Neural cell (in vitro differentiated cells): ENCODE measurements around the gene CRYM. TPM values are rescaled to one million over a fixed set of nuclear protein-coding genes. Genes with fewer than 3 reads are reported as not detected.
A peak's percentile ranks its signal among the peaks of the same experiment; 100 is the strongest.

Source experiments
- H2AFZ ChIP-seq: fragments of 200-600, 300-800 bp; sonication (generic), shearing (Covaris generic); 2 replicates; pipeline ENCODE4 v1.6.0; 2014; ENCODE audit warnings: low read depth, mild to moderate bottlenecking, antibody characterized with exemption, low read length, moderate library complexity
- H3F3A ChIP-seq: fragments of 200-600 bp; shearing (Covaris generic); 2 replicates; pipeline ENCODE4 v1.6.1; 2016; ENCODE audit warnings: mild to moderate bottlenecking, moderate library complexity, mixed read lengths, antibody characterized with exemption, low read length; ENCODE audit not compliant: insufficient read depth, poor library complexity, severe bottlenecking
- H3K27ac ChIP-seq: fragments of 200-600, 300-800 bp; sonication (generic), shearing (Covaris generic); 2 replicates; pipeline ENCODE4 v1.5.1; 2014; ENCODE audit warnings: mild to moderate bottlenecking, low read length, moderate library complexity
- H3K27me3 ChIP-seq: fragments of 300-800, 200-600 bp; sonication (generic), shearing (Covaris generic); 2 replicates; pipeline ENCODE4 v1.6.0; 2014; ENCODE audit warnings: mild to moderate bottlenecking, low read depth, low read length, moderate library complexity; ENCODE audit not compliant: insufficient read depth
- H3K36me3 ChIP-seq: fragments of 300-800, 200-600 bp; sonication (generic), shearing (Covaris generic); 2 replicates; pipeline ENCODE4 v1.5.1; 2014; ENCODE audit warnings: mild to moderate bottlenecking, antibody characterized with exemption, low read length, moderate library complexity; ENCODE audit not compliant: insufficient read depth
- H3K4me2 ChIP-seq: fragments of 300-800, 200-600 bp; sonication (generic), shearing (Covaris generic); 2 replicates; pipeline ENCODE4 v1.6.0; 2014; ENCODE audit warnings: mild to moderate bottlenecking, low read length
- H3K4me3 ChIP-seq: fragments of 300-800, 200-600 bp; sonication (generic), shearing (Covaris generic); 2 replicates; pipeline ENCODE4 v1.5.1; 2014; ENCODE audit warnings: mild to moderate bottlenecking, low read length, moderate library complexity
- H3K79me2 ChIP-seq: fragments of 200-600 bp; shearing (Covaris generic); replicated peaks from 2 replicates; pipeline ENCODE4 v1.6.0; 2014; ENCODE audit warnings: mild to moderate bottlenecking, low read length, moderate library complexity; ENCODE audit not compliant: insufficient read depth
- H3K9ac ChIP-seq: fragments of 300-800, 200-600 bp; sonication (generic), shearing (Covaris generic); 2 replicates; pipeline ENCODE4 v1.6.1; 2016; ENCODE audit warnings: mild to moderate bottlenecking, low read length, mixed read lengths
- H3K9me2 ChIP-seq: fragments of 200-600 bp; shearing (Covaris generic); 2 replicates; pipeline ENCODE4 v1.6.1; 2016; ENCODE audit warnings: mild to moderate bottlenecking, low read length, mixed read lengths; ENCODE audit not compliant: insufficient read depth
- H3K9me3 ChIP-seq: fragments of 200-600, 300-800 bp; sonication (generic), shearing (Covaris generic); 2 replicates; pipeline ENCODE4 v1.6.1; 2016; ENCODE audit warnings: mild to moderate bottlenecking, mixed run types, low read length, moderate library complexity, mixed read lengths
- H4K20me1 ChIP-seq: fragments of 200-600 bp; shearing (Covaris generic); 2 replicates; pipeline ENCODE4 v1.6.1; 2016; ENCODE audit warnings: mild to moderate bottlenecking, mixed run types; ENCODE audit not compliant: insufficient read depth
- CTCF ChIP-seq: fragments of 450-650 bp; IDR thresholded peaks from 2 replicates; pipeline ENCODE4 v1.5.1; 2014; ENCODE audit warnings: antibody characterized with exemption, mild to moderate bottlenecking, moderate library complexity; ENCODE audit not compliant: poor library complexity, severe bottlenecking
- EP300 ChIP-seq: fragments of 450-650 bp; conservative IDR thresholded peaks from 2 replicates; pipeline ENCODE4 v1.6.1; 2014; ENCODE audit warnings: antibody characterized with exemption, mild to moderate bottlenecking, moderate library complexity; ENCODE audit not compliant: poor library complexity, severe bottlenecking
- EZH2 ChIP-seq: fragments of 200-600, 300-800 bp; shearing (Covaris generic), sonication (generic); IDR thresholded peaks from 2 replicates; pipeline ENCODE4 v1.6.1; 2014; ENCODE audit warnings: antibody characterized with exemption, low read length, borderline replicate concordance, mild to moderate bottlenecking; ENCODE audit not compliant: insufficient read depth, poor library complexity, severe bottlenecking
- MXI1 ChIP-seq: fragments of 450-650 bp; conservative IDR thresholded peaks from 2 replicates; pipeline ENCODE4 v1.6.1; 2014; ENCODE audit warnings: antibody characterized with exemption, mild to moderate bottlenecking; ENCODE audit not compliant: poor library complexity, severe bottlenecking
- POLR2AphosphoS5 ChIP-seq: IDR thresholded peaks from 2 replicates; pipeline ENCODE4 v1.6.1; 2012
- RAD21 ChIP-seq: fragments of 450-650 bp; conservative IDR thresholded peaks from 2 replicates; pipeline ENCODE4 v1.6.1; 2014; ENCODE audit warnings: antibody characterized with exemption, mild to moderate bottlenecking, moderate library complexity
- REST ChIP-seq: IDR thresholded peaks from 2 replicates; pipeline ENCODE4 v1.6.1; 2012; ENCODE audit warnings: borderline replicate concordance
- SMC3 ChIP-seq: fragments of 450-650 bp; conservative IDR thresholded peaks from 2 replicates; pipeline ENCODE4 v1.6.1; 2014; ENCODE audit warnings: antibody characterized with exemption, mild to moderate bottlenecking, moderate library complexity; ENCODE audit not compliant: poor library complexity
- TAF1 ChIP-seq: IDR thresholded peaks from 2 replicates; pipeline ENCODE4 v1.6.1; 2012; ENCODE audit warnings: low read depth
- polyA plus RNA-seq: library from polyadenylated mRNA; depleted of rRNA; stranded (reverse); fragments of >200 nt; gene quantifications from 2 replicates; pipeline ENCODE4 v1.2.3, GENCODE V29; 2014

CRYM gene
- polyA plus RNA-seq, 1 donor from 2014 or later: 3.8 TPM

DNA sequence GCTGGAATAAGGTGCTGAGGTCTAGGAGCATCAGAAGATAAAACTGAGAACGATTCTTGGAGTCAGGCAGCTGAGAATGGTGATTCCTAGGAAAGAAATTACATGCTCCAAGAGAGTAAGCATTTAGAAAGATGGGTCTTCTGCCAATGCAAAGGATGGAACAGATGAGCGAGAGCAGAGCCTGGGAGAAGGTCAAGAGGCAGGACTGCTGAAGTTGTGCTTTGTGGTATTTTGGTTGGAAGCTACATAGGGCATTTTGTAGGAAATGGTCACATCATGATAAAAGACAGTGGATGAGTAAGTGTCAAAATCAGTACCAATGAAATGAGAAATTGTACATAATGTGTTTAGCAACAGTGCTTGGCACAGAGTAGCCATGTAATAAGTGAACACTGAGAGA lies 1.4 kb upstream of the CRYM start:
- no peak overlapping the region for H2AFZ ChIP-seq
- no peaks in the 10 kb centered on the region for H3F3A ChIP-seq
- H3K4me3 ChIP-seq: no peak overlapping the region
- peaks cover 40% of the 10 kb centered on the region for H3K27me3 ChIP-seq
- no peaks in the 10 kb centered on the region for H3K79me2 ChIP-seq
- no peaks in the 10 kb centered on the region for H3K36me3 ChIP-seq
- no peaks in the 10 kb centered on the region for H3K9me3 ChIP-seq
- H3K9ac ChIP-seq: no peak overlapping the region
- H4K20me1 ChIP-seq: no peaks in the 10 kb centered on the region
- H3K4me2 ChIP-seq: no peak overlapping the region
- no peak overlapping the region for H3K27ac ChIP-seq
- no peak for TF ChIP-seq SMC3
- TF ChIP-seq POLR2AphosphoS5: no peak
- TF ChIP-seq RAD21: no peak
- no peak for TF ChIP-seq MXI1
- TF ChIP-seq CTCF: no peak
- no peak for TF ChIP-seq EP300
- no peak for TF ChIP-seq REST
- no peaks in the 10 kb centered on the region for H3K9me2 ChIP-seq

DNA sequence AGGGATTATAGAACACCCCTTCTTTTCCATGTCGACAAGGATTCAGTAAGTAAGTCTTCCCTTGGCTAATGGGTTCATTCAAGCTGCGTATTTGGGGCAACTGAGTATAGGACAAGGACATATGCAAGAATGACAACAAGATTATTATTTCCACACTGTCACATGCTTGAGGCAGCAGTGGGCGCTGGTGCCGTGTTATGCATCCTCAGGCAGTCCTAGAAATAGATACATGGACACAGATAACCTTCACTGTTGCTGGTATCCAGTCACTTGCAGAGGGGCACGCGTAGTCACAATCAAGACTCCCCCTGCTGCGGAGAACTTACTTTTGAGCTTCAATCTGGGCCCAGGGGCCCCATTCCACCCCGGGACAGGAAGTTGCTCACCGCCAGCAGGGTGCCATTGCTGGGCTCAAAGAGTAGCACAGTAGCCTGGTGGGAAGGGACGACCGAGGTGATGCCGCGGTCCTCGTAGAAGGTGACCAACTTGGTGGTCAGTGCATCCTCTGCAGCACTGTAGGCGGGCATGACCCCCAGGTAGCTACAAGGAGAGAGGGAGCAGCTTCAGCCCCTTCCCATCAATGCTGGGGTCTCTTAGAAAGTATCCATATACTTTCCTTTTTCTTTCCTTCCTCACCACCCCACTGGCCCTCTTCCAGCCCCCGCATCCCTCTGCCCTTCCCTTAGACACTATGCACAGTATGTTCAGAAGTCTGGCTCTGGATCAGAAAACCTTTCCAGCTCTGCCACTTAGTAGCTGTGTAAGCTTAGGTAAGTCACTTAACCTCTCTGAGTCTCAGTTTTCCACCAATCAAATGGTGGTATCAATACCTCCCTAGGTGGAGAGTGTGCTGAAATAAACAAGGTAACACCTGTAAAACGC lies 804 bp downstream of the CRYM start:
- no peaks in the 10 kb centered on the region for H3K9me3 ChIP-seq
- no peaks in the 10 kb centered on the region for H3K36me3 ChIP-seq
- H2AFZ ChIP-seq: no peak overlapping the region
- TF ChIP-seq POLR2AphosphoS5: no peak
- TF ChIP-seq RAD21: no peak
- H3K27ac ChIP-seq: no peak overlapping the region
- H3K27me3 ChIP-seq: peaks cover 28% of the 10 kb centered on the region
- no peaks in the 10 kb centered on the region for H3K79me2 ChIP-seq
- H4K20me1 ChIP-seq: no peaks in the 10 kb centered on the region
- no peak overlapping the region for H3K4me2 ChIP-seq
- no peaks in the 10 kb centered on the region for H3K9me2 ChIP-seq
- no peaks in the 10 kb centered on the region for H3F3A ChIP-seq
- H3K9ac ChIP-seq: no peak overlapping the region
- H3K4me3 ChIP-seq: peak overlapping the region; percentile 68

GRCh38 chr16:21276090-21276489 lies 2.0 kb downstream of the CRYM start:
- Histone ChIP-seq H3K27ac (no peak overlapping the region), H3K4me3 (no peak overlapping the region), H4K20me1 (no peaks in the 10 kb centered on the region), H3K9ac (no peak overlapping the region), H3K27me3 (peaks cover 28% of the 10 kb centered on the region), H3K4me2 (no peak overlapping the region), H3K9me2 (no peaks in the 10 kb centered on the region), H3F3A (no peaks in the 10 kb centered on the region), H2AFZ (no peak overlapping the region), H3K79me2 (no peaks in the 10 kb centered on the region), H3K9me3 (no peaks in the 10 kb centered on the region), H3K36me3 (no peaks in the 10 kb centered on the region)
- TF ChIP-seq CTCF: no peak
- TF ChIP-seq REST: no peak
- no peak for TF ChIP-seq EZH2
- no peak for TF ChIP-seq RAD21
- no peak for TF ChIP-seq TAF1
- no peak for TF ChIP-seq MXI1
- no peak for TF ChIP-seq POLR2AphosphoS5
- TF ChIP-seq EP300: no peak
- no peak for TF ChIP-seq SMC3
